NCI-H1930 (cell line): ENCODE measurements around the gene ZMYND11.

Experiments
- DNase-seq, 2 experiments: peaks; one replicate each; lab custom pipeline; 2025; lab: John Stamatoyannopoulos, UW

Gene ZMYND11

DNA sequence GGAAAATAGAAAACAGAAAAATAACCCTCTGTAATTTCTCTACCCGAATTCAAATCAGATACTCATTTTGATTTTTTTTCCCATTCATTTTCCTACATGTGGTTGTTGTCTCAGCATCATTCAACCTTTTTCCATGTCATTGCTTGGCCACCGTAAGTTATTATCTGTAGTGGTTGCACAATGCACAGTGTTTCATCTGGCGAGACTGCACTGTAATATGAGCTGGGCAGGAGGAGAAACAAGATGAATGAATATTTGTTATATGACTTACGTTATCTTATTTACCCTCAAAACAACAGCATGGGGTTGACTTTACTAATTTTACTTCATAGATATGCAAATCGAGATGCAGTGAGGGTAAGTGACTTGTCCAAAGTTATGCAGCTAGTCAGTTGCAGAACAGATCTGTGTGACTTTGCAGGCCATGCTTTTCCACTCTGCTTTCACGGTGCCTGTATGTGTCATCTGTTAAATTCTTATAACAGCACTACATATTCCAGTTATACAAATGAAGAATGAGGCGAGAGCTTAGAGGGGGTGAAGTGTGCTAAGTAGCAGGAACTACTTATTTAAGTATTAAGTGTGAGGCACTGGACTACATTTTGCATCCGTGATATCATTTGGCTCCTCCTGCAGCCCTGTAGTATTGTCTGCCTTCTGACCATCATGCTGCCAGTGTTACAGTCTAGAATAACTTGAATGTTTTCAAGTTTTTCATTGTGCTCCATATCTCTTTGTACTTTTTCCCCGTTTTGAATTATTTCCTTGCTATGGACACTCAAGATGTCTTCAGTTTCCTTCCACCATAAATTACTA is 56.7 kb downstream of the ZMYND11 start:
- no peak for DNase-seq

DNA sequence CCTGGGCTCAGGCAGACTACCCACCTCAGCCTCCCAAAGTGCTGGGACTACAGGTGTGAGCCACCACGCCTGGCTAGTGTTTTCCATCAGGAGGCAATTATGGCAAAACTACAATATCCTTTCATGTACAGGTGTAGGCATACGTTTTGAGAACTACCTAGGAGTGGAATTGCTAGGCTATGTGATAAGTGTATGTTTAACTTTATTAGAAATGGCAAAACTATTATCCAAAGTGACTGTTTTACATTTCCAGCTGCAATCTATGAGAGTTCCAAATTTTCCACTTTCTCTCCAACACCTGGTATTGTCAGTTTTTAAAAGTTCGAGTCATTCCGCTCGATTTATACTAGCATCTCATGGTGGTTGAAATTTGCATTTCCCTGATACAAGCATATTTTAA is 59.0 kb downstream of the ZMYND11 start:
- no peak for DNase-seq

DNA sequence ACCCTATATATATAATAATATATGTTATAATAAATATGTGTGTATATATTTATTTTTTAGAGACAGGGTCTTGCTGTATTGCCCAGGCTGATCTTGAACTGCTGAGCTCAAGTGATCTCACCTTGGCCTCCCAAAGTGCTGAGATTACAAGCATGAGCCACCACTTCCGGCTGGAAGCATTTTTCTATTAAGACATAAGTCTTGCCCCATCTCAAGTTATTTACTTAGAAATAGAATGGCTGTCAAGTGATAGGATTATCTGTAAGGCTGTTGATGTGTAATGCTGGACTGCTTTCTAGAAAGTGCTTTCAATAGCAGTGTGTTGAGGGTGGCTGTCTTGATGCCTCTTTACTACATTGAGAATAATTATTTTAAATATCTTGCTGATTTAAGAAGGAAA is 65.2 kb downstream of the ZMYND11 start:
- DNase-seq: no peak

DNA sequence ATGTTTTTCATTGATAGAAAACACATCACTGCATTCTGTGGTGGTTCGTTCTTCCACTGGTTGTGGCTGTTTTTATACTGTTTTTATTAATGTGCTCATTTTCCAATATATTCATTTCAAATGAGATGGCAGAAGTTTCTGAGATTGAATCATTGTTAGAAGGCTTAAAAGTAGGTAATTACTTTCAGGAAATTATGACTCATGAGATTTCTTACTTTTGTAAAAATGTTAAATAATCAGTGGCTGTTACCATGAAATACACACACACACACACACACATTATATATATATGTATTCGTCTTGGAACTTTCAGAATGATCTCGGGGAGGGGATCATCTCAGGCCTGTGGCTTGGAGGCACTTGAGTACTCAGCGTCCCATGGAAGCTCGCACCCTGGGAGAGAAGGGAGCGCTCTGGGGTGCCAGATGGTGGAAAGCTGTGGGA is 66.1 kb downstream of the ZMYND11 start:
- no peak for DNase-seq

DNA sequence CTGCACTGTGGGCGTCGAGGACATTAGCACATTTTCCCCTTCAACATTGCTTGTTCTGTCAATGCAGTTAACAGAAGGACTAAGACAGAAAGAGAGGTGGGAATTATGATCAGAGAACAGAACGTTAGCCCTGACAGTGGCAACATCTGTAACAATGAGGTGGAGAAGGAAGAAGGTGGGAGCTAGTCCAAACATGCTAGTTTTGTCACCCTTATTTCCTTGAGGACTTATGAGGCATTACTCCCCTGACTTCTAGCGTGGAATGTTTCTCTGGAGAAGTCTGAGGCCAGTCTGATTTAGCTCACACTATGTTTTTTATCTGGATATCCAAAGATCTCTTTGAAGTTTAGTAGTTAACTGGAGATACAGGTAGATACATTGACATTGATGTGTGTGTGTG is 73.4 kb downstream of the ZMYND11 start:
- no peak for DNase-seq

DNA sequence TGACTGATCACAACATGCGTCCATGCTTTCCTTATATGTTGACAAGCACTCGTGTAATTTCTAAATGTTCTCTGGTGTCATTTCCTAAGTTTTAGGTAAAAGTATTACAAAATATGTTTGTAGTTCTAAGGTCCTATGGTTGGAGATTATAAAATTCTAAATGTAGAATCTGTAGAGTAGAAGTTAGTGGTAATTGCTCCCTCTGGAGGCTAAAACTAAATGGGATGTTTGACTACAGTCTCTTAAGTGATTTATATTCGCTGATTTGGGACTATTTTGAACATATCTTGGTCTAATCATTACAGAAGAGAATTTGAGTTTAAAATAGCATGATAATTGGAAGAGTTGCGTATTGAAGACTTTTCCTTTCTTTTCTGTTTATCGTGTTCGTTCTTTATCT is 74.1 kb downstream of the ZMYND11 start:
- no peak for DNase-seq

DNA sequence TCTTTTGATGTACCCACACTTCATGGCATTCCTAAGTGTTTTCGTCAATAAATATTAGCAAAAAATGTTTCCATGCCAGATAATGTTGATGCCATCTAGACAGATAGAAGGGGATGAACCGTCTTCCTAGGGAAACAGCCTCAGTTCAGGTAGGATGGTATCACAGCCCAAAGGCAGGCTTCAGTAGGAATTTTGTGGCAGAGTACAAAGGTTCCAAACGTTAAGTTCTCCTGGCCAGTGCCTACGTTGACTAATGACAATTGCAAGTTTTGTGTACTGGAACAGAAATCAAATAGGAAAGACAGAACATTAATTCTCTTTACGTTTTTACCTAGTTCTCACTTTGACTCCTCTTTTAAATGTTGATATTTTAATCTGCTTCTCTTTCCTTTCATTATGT is 75.0 kb downstream of the ZMYND11 start:
- no peak for DNase-seq

DNA sequence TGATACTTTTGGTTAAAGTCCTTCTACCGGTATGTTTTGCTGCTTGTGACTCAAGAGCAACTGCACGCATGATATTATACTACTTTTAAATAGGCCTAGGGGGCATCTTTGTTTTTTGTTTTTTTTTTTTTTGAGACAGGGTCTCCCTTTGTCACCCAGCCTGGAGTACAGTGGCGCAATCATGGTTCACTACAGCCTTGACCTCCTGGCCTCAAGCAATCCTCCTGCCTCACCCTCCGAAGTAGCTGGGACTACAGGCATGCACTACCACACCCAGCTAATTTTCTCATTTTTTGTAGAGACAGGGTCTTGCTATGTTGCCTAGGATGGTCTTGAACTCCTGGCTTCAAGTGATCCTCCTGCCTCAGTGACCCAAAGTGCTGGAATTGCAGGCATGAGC is 80.2 kb downstream of the ZMYND11 start:
- DNase-seq: no peak

DNA sequence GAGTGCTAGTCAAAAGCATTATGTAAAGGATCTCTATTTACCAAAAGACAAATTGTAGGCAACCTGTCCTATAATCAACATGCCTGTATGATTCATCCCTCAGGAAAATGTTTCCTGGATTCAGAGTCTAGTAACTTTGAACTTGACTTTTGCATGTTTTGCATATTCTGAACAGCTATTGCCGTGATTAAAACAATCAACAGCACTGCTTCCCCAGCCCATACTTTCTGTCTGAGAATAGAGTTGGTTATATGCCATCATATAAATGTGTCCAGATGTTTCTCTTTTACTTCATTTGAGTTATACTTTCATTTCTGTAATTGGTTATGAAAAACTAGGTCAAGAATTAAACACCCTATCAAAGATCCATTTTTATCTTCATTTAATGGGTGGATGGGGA is 83.5 kb downstream of the ZMYND11 start:
- DNase-seq: no peak

DNA sequence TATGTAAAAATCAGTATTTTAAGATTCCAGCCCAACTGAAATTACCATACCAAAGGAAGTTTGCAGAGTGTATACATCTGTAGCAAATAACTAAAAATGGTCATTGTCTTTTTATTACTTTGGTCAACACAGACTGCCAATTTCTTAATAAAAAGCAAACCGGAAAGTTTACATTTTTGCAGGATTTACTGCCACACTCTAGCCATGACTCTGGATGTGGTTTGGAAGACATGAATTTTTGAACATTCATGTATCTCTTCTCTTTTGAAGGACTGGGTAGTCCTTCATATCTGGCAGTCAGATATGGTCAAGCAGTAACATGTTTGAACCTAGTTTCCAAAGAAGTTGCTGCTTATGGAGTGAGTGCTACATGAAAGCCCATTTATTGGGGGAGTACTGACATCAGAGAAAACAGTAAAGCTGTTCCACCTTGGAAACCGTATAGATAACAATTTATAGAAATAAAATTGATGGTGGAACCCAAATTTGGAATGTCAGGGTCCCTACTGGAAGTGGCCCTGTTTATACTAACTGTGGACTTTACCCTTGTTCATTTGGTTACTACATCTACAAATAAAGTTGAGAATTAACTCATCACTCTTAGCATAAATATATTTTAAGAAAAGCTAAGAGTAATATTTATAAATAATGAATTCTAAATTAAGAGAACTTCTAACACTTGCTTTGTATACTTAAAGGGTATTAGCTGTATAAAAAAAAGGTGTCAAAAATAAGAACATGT is 84.6 kb downstream of the ZMYND11 start:
- DNase-seq: no peak

DNA sequence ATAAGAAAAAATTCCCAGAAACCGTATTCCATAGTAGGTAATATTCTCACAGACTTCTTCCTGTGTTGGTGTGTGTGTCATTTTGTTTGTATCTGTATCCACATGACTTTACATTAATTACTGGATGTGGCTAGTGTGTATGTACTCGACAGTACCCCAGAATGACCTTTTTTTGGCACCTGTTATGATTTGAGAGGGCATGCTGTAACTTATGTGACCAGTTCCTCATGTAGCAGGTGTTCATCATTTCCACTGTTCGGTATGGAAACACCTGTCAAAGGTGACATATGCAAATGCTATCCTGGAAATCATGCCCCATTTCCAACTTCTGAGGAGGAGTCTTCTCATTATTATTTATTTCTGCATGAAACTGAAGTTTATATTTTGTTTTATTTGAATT is 89.3 kb downstream of the ZMYND11 start:
- DNase-seq: no peak

DNA sequence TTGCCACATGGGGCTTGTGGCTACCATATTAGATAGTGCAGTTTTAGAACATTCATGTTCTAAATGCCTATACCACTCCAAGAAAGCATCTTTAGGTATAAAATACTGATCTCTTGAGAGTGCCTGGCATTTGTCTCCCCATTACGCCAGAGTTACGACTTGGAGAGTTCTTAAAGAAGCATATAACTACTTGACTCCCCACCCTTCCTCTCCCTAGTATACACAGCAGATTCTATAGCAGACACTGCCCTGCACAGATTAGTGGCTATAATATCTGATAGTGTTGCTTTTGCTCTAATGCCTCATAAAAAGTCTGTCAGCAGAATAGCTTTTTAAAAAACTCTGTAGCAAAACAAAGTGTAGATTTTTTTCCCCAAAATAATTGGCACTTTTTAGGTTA is 90.8 kb downstream of the ZMYND11 start:
- no peak for DNase-seq

DNA sequence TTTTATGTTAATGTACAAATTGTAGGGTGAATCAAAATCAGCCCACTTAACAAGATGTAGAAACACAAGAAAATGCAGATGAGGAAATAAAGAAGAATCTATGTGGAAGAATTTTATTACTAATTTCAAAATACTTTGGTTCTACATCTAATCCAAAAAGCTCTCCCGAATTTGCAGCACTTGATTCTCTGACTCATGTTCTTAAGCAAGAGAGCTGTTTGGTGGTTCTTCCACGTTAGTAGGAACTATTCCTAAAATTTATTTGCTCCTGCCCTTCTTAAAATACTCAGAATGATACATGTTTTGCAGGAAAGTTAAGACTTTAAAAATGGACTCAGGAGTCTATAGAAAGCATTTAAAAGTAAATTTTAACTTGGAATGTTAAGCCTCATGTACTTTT is 91.8 kb downstream of the ZMYND11 start:
- no peak for DNase-seq

DNA sequence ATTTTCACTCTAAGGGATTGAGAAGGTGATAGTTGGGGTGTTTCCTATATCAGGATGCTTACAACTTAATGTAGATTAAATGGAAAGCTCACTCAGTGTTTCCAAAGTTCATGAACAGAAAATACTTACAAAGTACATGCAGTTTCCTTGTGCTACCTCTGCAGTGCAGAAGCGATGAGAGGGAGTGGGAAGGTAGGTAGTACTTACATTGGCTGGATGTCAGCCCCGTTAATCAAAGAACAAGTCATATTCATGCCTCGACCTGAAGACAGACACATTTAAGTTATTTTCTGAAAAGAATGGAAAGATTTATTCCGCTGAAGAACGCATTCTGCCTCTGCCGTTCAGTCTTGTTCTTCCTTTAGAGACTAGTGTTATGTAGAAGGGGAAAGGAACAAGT is 93.1 kb downstream of the ZMYND11 start:
- DNase-seq: no peak

DNA sequence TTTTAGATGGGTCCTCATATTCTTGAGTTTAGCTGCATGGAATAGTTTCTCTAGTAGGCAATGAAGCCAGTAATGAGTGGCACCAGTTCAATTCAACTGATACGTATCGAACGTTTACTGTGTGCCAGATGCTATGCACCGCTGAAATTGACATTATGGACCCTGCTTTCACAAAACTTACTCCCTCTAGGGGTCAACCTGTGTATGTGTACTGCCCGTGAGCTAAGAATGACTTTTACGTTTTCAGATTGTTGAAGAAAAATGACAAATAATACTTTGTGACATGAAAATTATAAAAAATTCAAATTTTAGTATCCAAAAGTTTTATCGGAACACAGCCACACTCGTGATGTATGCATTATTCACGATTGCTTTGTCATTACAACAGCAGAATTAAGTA is 95.5 kb downstream of the ZMYND11 start:
- no peak for DNase-seq

DNA sequence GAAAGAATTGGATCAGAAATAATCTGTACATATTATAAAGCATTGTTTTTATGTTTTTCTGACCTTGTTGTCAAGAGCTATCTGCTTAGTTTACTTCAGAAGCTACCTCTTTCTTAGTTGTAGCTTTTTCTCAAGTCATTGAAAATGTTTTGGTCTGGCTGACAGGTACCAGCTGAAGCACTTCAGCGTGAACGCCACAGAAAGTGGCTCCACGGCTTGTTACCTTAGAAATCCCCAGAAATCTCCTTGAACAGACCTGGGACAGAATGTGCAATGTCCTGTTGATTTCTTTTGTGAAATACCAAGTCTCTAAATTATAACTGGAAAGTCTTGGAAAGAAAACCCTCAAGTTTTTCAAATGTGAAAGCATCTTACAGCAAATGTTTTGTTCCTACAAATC is 96.8 kb downstream of the ZMYND11 start:
- no peak for DNase-seq

DNA sequence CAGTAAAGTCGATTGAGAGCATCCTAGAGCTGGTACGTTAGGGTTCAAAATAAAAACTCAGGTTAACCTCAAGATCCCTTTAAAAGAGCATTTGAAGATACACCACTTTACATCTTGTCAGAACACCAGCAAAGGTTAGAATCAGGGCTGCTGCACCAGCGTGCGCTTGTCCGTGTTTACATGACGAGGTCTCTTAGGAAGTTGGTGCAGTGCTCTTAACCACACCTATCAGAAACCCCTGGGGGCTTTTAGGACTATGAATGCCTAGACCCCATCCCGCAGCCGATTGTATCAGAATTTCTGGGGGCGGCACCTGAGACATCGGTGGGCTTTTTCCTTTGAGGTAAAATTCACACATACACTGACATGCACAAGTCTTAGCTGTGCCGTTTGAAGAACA is 97.6 kb downstream of the ZMYND11 start:
- no peak for DNase-seq

DNA sequence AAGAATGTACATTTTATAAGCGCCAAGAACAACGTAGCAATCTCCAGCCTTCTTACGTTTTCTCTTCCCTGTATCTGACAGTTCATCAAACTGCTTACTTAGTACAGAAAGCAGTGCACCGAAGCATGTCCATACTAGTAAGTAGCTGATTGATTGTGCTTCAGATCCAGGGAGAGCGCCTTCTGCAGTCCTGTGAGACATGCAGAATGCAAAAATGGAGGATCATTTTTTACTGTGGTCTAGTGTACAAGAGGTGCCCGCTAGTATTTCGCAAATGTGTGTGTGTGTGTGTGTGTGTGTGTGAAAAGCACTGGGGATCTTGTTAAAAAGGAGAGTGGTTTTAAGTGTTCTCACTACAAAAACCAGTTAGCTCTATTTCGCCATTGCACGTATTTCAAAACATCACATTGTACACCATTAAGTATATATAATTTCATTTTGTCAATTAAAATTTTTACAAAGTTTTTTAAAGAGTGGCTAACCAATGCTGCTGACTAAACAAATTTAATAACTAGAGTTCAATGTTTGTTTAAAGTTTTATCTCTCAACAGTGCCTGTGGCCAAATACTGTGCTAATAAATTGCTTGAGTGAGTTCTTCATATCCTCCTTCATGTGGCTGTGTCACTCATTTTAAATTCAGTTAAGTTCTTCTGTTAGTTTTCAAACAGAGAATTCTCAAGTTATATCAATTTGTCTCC is 99.6 kb downstream of the ZMYND11 start:
- DNase-seq: no peak

DNA sequence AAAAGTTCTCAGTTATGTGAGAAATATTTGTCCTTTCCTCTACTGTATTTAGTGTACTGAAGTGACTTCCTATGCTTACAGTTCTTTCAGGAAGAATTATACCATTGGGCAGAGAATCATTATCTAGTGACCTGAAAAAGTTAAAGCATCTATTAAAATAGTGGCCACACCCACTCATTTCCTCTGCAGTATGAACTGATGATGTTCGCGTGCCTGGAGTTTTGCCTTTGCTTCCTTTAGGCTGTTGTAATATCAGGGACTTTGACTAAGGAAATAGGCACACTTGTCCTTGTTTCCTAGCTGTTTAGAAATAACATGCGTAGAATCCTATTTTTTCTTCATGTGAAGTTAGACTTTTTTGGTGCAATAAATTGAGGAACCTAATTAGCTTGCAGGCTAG is 100.7 kb downstream of the ZMYND11 start:
- no peak for DNase-seq

DNA sequence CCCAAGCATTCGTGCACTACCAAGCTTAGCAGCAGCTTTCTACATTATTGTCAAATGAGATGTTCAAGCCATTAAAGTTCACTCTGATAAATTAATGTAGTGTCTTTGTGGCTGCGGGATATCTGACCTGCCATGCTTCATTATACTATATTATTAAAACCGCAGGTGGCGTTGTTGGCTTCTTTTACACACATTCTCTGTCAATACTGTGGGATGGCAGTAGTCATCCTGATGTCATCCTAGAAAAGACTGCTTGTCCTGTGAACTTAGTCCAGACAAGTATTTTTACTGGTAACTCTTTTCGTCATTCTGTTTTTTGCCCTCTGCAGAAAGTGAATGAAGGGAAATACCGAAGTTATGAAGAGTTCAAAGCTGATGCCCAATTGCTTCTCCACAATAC is 103.9 kb downstream of the ZMYND11 start:
- peak in 1 of 2 experiments; percentile 1 for DNase-seq

DNA sequence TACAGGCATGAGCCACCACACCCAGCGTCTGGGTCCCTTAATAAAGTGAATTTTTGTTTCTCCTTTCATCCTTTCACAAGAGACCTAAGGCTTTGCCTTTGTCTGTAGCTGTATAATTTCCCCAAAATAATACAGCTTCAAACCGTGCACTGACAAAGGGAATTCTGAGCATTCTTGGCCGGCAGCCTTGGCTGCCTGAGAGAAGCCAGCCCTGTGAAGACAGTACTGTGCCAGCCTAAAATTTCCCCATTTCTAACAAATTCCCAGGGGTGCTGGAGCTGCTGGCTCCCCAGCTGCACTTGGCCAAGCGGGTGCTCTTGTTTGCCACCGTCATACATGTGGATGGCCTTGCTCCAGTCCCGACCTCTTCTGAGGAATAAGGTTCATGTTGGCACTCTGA is 106.2 kb downstream of the ZMYND11 start:
- no peak for DNase-seq

DNA sequence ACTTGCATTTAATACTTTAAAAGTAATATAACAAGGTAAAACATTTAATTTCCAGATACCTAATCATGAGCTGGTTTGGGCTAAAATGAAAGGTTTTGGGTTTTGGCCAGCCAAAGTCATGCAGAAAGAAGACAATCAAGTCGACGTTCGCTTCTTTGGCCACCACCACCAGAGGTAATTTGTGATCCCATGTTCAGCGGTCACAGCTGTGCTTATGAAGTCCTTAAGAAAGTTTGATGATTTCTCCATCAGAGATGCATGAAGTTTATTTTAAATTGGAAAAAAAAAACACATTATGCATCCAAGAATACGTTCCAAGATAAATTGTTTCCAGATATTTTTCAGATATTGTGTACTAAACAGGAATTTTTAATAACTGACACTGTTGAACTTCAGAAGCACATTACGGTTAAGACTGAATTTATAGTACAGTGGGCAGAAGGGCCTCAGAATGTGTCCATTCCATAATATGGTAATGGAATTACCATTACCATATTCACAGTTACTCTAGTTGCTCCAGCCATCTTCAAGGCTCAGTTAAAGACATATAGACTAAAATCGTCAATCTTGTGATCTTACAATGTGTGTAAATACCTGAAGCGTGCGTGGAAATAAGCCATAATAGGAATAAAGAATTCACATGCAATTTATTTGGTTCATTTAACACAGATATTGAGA is 106.8 kb downstream of the ZMYND11 start:
- no peak for DNase-seq
